HG02884 (cell line): ENCODE results near the gene KRT36.

Experiments
- ATAC-seq: cut with Tn5 transposase; IDR thresholded peaks from one replicate; pipeline ENCODE4 v1.9.1; 2021; ENCODE audit warnings: mild to moderate bottlenecking, moderate library complexity; ENCODE audit not compliant: unreplicated experiment

Gene KRT36

DNA sequence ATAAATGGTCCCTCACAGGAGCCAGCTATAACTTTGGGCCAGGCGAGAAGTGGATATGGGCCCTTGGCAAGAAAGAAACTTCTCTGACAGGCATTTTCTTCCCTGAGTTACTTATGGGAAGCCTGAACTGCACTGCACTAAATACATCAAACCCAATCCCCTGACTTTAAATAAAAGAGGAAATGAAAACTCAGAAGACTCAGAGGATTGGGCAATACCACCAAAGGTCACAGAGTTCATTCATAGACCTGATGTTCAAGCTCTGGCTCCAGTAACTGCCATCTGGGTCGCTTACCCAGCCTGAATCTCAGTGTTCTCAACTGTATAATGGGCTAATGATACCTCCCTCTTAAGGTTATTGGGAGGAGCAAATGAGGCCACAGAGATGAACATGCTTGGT lies 9.6 kb downstream of the KRT36 start:
- ATAC-seq, result no peak

DNA sequence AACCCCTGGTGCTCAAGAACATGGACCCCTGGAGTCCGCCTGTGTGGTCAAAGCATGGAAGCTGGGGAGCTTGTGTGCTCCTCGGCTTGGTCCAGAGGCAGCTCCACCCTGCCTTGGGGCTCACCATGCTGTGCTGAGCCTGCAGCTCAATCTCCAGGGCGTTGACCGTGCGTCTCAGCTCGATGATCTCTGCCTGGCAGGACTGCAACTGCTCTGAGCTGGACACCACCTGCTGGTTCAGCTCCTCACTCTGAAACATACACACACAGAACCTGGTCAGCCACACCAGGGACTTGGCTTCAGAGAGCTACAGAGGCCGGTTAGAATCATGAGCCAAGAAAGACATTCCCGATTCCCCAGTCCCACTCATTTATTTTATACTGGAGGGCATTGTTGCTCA lies 11.5 kb downstream of the KRT36 start:
- ATAC-seq, result no peak

DNA sequence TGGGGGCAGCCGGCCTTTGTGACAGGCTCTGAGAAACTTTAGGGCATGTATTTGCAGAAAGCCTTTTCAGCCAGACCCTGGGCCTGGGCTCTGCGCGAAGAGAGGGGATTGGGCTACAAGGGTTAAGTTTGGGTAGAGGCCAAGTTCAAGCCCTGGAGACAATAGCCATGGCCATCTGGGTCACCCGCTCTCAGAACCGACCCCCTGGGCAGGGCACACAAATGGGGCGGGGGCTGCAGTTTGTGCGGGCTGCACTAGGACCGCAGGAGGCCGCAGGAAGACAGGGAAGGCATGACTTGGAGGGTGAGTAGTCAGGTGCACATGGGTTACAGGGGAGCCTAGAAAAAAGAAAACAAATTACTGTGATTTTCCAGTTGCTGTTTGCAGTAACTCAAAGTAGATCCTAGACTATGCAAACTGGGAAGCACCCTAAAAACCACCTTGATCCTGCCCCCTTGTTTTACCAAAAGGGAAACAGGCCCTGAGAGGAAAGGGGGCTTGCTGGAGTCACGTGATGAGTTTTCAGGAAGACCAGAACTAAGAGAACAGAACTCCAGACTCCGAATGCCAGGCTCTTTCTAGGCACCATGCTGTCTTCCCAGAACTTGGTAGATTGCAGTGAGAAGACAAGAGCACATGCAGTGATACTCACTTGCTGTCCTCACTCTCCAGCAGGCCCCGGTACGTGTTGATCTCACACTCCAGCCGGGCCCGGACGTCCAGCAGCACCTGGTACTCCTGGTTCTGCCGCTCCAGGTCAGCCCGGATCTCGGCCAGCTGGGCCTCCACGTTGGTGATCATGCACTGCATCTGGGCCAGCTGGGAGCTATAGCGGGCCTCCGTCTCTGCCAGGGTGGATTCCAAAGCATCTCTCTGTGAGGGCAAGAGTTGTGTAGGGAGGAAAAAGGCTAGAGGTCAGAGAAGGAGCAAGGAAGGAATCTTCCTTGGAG lies 12.6 kb downstream of the KRT36 start:
- no peak for ATAC-seq

DNA sequence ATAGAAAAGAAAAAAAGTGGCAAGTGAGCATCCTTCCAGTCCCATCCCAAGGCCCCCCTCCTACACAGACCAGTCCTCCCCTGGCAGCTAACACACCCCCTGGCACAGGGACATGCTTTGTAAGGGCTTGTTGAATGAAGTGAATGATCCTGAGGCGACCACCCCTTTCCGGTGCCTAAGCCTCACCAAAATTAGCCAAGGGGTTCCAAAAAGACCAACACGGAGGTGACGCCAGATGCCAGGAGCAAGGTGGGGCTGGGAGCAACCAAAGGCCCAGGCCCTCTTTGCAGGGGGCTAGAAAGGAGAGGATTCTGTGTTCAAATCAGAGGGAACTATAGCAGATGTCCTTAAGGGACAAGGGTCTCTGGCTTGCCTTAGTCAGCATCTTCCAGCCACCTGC lies 14.3 kb downstream of the KRT36 start:
- ATAC-seq, result no peak

DNA sequence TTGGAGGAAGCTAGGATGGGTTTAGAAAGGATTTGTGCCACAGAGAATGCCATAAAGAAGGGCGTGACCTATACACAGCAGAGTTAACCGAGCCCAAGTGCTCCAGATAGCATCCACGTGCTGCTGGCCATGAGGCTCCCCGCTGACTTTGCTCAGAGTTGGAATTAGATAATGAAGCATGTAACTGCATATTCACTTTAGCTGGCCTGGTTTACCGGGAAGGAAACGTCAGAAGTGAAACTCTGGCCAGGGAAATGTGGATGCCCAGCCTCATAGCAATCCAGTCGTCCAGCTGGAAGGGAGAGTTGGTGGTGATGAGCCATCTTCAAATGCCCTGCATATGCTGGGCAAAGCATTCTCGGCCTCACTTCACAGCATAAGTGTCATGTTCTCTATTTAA lies 14.8 kb downstream of the KRT36 start:
- no peak for ATAC-seq

DNA sequence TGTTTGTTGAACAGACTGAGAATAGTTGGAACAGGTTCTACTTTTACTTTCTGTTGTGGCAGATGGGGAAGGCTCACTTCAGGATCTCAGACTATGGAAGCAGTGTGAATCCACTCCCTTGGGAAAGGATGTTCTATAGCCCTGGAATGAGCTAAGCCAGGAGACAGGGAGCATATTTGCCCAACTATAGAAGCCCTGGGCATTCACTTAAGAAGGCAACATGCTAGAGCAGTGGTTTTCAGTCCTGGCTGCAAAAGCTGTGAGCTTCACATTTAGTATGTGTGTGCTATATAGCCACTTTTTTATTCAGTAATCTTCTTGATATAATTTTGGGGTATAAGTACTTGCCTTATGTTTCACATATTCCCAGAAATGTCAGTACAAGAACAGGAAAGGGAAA lies 21.4 kb downstream of the KRT36 start:
- ATAC-seq, result no peak

DNA sequence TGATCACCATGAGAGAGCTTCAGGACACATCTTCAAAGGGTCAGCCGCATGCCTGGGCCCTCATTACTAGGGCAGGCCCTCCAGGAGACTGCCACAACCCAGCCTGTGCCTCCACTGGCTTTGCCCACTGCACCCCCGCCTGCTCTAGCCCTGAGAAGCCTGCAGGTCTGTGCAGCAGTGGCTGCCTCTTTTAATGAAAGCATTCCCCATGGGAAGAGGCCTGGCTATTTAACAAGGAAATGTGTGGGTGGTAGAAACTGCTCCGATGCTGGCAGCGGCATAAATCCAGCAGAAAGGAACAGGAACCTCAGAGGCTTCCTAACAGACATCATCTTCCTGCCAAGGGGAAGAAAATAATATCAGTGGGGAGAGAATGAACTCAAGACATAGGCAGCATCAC lies 22.1 kb downstream of the KRT36 start:
- ATAC-seq, result no peak

DNA sequence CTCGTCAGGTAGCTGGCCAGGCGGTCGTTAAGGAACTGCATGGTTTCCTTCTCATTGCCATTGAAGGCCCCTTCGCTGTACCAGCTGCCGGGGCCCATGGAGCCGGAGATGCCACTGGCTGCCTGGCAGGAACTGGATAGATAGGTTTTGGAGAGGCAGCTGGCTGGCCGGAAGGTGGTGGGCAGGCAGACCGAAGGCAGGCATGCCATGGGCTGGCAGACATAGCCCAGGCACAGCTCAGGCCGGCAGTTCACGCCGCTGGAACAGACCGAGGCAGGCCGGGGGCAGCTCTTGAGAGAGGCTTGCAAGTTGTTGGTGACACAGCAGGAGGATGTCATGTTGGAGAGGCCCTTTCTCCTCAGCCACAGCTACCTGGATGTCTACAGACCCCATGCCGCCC lies 22.7 kb downstream of the KRT36 start, which contains the start of gene KRT32:
KRT32 (minus strand) TSS at position 399 of the 400 bp plus-strand sequence; CDS start at position 338, 61 bp downstream.
- no peak for ATAC-seq

DNA sequence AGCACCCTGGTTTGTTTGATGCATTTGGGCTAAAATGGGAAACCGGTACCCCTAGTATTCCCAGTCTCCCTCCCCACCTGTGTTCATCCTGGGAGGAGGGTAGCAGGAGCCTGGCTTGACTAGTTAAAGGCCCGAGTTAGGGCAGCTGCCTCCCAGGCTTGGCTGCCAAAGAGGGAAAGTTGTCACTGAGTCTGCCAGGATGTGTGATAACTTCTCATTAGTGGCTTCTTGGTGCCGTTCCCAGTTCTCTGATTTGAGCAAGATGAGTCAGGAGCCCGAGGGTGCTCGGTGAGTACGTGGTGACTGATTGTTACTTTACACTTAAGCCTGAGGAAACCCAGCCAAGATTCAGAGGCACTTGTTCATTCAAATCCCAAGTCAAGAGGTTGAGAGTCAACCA lies 25.0 kb downstream of the KRT36 start:
- no peak for ATAC-seq

DNA sequence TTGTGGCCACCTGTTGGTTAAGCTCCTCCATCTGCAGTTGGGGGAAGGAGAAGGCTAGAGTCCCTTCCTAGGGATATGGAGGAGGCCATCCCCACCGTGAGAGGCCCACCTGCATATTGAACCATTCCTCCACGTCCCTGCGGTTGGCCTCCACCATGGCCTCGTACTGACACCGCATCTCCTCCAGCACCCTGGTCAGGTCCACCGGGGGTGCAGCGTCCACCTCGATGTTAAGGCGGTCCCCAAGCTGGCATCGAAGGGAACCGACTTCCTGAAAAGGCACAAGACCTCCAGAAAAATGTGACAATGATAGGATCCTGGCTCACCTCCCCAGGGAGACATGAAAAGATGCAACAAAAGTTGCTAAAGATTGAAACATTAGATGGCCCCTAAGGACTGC lies 25.5 kb downstream of the KRT36 start:
- ATAC-seq, result no peak

DNA sequence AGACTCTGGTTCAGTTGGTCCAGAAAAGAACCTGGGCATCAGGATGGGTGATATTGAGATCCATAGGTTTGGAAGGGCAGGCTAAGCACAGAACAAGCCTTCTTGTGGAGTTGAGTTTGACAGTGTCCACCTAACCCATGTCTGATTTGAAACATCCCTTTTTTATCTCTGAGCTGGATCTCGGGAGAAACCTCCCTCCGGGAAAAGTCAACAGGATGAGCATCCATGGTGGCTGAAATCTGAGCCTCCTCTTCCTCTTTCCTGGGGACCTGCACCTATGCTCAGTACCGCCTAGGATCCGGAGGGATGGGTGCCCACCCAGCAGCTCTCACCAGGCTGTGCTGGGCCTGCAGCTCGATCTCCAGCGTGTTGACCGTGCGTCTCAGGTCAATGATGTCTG lies 26.0 kb downstream of the KRT36 start:
- no peak for ATAC-seq

DNA sequence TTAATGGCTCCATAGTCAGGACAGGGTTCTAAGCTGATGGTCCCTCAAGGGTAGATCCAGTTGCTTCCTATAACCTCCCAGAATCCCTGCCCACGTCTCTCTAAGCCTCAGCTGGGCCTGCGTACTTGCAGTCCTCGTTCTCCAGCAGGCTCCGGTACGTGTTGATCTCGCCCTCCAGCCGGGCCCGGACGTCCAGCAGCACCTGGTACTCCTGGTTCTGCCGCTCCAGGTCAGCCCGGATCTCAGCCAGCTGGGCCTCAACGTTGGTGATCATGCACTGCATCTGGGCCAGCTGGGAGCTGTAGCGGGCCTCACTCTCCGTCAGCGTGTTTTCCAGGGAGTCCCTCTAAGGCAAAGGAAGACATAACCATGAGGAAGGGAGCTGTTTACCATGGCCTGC lies 27.0 kb downstream of the KRT36 start:
- no peak for ATAC-seq

DNA sequence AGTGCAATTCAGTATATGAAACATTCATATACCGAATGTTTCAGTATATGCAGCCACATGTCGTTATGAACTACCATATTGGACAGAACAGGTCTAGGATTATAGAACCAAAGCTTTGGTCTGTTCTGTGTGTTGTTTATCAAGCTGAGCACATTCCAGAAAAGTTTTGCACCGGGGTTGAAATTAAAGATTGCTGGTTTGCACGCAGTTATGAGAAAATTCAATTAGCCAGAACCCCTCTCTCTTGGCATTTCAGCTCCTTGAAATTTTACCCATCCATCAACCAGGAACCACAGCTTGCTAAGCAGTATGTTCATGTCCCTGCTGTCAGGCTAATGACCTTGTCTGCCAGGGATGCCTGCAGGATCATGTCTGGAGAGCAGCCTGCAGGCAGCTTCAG lies 32.0 kb downstream of the KRT36 start:
- ATAC-seq, result no peak

DNA sequence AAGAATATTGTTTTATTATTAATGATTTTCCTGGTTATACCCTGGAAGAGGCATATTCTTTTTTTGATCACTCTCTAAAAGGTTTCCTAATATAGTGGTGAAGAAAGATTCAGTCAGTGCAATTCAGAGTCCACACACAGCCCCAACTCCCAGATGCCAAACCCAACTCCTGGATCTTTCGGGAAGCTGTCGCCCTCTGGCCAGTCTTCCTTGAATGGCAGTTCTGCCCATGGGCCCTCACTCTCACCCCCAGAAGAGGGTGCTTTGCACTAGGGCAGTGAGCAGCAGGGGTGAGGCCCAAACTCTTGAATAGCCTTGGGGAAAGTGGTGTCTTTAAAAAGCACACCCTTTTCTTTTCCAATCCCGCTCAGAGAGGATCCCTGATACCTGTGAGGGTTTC lies 33.5 kb downstream of the KRT36 start:
- ATAC-seq, result no peak

DNA sequence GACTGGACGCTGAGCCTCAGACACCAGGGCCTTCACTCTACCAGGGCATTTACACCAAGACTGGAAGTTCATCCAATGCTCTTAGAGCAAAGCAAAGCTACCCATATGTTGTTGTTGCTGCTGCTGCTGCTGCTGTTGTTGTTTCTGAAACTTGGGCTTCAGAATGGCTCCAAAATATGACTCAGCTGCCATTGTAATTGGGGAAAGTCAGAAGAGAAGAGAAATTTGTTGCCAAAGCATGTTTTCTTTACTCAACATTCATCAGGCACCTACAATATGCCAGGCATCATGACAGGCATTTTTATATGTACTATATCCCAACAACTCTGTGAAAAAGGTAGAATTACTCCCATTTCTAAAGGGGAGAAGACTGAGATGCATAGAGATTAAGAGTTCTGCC lies 34.5 kb downstream of the KRT36 start:
- no peak for ATAC-seq

DNA sequence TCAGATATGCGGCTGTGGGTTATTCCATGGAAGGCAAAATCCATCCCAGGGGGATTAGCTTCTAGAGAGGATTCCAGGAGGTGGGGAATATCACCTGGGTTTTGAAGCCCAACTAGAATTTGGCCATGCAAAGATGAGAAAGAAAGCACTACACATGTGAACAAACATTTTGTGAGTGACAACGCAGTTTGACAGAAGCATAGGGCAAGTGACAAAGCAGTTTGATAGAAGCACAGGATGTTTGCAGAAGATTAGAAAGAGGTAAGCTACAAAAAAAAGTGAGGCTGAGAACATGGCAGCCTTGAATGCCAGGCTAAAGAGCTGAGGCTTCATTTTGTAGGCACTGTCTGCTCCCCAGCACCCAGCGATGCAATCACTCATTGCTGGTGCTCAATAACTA lies 36.6 kb downstream of the KRT36 start:
- ATAC-seq, result no peak

DNA sequence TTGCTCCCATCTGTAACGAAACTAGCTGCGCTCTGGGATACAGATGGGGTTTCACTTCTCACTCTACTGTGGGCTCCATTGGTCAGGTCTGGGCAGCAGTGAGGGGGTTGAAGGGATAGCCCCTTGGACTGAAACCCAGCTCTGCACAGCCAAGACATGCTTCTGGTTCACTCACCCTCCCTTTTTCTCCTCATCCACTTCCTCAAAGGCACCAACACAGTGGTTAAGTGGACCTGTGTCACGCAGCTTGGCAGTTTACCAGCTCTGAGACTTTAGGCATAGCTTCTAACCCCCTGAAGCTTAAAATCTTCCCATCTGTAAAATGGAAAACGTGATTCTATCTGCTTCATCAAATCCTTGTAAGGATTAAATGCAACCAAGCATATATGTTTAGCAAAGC lies 37.4 kb downstream of the KRT36 start:
- no peak for ATAC-seq

DNA sequence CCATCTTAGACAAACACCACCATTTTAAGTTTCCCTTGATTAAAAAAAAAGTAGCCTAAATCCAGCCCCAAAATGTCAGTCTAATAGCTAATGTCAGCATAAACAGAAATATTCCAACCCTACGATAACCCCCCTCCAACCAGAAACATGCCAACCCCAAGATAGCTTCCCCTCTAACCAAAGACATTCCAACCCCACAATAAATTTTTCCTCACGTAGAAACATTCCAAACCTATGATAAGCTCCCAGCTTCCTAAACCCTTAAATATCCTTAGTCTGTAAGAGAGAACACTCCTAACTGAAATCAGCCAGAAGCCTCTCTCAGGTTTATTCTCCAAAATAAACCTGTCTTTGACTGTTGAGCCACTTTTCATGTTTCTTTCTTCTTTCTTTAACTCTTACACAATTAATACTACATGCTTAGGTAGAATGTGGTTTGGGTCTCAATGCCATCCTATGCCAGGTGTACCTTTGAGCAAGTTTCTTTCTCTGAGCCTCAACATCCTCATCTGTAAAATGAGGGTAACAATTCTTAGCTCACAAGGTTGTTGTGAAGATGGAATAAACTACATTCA lies 38.5 kb downstream of the KRT36 start:
- no peak for ATAC-seq

DNA sequence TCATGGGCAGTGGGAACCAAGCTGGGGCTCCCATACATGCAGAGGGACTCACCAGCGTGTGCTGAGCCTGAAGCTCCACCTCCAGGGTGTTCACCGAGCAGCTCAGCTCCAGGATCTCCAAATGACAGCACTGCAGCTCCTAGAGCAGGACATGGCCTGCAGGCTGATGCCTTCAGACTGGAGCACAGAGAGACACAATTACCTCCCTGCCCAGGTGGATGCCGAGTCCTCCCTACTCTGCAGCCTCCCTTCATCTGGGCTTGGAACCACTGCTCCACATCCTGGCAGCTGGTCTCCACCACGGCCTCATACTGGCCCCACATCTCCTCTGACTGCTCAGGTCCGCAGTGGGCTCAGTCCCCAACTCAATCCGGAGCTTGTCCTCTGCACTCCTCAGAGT lies 40.7 kb downstream of the KRT36 start:
- no peak for ATAC-seq

DNA sequence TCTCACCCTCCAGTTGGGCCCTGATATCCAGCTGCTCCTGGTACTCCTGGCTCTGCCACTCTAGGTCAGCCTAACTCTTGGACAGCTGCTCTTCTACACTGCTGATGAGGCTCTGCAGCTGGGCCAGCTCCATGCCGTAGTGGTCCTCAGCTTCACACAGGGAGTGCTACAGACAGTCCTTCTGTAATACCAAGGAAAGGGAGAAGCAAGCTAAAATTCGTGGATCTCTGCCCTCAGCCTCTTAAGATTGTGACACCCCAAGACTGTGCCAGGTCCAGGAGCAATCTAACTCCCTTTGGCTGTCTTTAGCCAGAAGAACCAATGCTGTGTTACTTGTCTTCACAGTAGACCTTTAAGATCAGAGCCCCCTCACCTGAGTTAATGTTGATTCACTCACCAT lies 41.2 kb downstream of the KRT36 start:
- ATAC-seq, result no peak

DNA sequence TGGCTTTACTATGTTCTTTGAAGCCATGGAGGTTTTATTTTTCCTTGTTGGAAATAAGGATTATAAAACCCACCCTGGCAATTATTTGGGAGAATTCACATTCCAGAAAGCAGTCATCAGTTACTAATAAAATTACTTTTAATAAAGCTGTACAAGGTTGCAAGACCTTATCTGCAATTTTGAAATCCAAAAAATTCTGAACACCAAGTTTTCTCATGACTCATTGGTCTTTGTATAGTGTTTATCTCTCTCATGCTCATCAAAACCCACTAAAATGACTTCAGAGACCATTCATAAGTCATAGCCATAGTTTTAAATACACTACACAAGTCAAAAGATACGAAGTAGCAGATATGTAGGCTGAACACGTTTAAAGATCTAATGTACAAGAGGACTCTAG lies 42.9 kb downstream of the KRT36 start:
- no peak for ATAC-seq

DNA sequence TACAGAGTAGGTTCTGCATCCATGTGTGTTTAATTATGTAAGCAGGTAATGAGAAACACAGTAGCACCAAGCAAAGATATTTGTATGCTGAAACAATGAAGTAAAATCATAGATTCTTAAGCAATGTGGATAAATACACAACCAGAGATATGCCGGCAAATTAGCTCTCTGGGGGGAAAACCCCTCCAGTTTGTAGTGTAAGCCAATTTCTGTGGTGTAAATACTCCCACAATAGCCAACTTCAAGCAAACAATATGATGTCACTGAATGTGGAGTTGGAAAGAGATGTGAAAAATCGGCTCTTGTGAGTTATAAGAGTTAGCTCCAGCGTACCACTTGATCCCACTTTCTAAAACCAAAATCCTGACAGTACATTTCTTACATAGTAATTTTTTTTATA lies 45.1 kb downstream of the KRT36 start:
- ATAC-seq, result no peak

DNA sequence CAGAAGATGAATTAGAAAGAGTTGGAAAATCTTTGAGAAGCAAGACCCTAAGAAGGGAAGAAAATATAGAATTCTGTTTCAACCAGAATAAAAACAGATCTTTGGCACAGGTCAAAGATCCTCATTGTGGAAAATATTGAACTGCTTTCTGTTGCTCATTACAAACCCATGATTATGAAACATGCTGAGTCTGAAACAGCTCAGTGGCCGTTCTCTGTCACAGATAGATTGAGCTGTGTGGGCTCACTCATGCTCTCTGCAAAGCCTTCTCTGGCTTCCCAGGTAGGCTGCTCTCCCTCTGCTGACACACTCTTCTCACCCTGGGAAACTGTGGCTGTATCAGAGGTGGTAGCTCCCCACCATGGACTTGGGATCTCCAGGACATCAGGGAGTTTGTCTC lies 45.5 kb downstream of the KRT36 start:
- no peak for ATAC-seq
